ENCODE results near the gene AKAP1. TPM values are rescaled to one million over a fixed set of nuclear protein-coding genes. Genes with fewer than 3 reads are reported as not detected.

The AKAP1 gene
- total RNA-seq, 4 donors from 2014 or later = 57.5 to 174 (median 117) TPM

- Histone ChIP-seq H3K27ac (peak overlapping the region; percentile 91 to 99 (median 94)), H3K36me3 (no peaks in the 10 kb centered on the region), H3K27me3 (no peaks in the 10 kb centered on the region), H3K4me3 (no peak overlapping the region), H3K4me1 (peaks cover 93% of the 10 kb centered on the region in 2 donors), H3K9me3 (no peaks in the 10 kb centered on the region)
- peak; percentile 83 to 88 for ATAC-seq
- in situ Hi-C loops (cut with MboI; ENCODE audit: low sequenced_read_pairs in 4 of 4) = loop anchor here in 1 of 4 donors (25.0 kb wide), 1 partner anchor 896 kb away; the partner anchor contains the start of gene VEZF1
- DNase-seq = peak; percentile 95 to 99
- TF ChIP-seq CTCF (IDR thresholded peaks at IDR 0.05 in 4 of 5, conservative IDR thresholded peaks at IDR 0.05 in 1 of 5) (no peak), POLR2A (IDR thresholded peaks at IDR 0.05) (peak; percentile 72 to 81)
- intact Hi-C loops (cut with DNase I; ENCODE audit: low total_unique reads) = no loop called here
Measured at GRCh38 chr17:57091186-57091618, 6.2 kb downstream of the AKAP1 start.

GRCh38 chr17:57092171-57092570 lies 7.1 kb downstream of the AKAP1 start:
- ATAC-seq (no peak), DNase-seq (no peak)
- intact Hi-C loops (cut with DNase I; ENCODE audit: low total_unique reads) (no loop called here), in situ Hi-C loops (cut with MboI; ENCODE audit: low sequenced_read_pairs in 4 of 4) (loop anchor here in 1 of 4 donors (25.0 kb wide), 1 partner anchor 895 kb away; the partner anchor contains the start of gene VEZF1)
- Histone ChIP-seq H3K27ac (peak overlapping the region; percentile 91 to 99 (median 94)), H3K4me1 (peaks cover 93% of the 10 kb centered on the region in 2 donors), H3K36me3 (no peaks in the 10 kb centered on the region), H3K27me3 (no peaks in the 10 kb centered on the region), H3K9me3 (no peaks in the 10 kb centered on the region), H3K4me3 (no peak overlapping the region)
- no peak for TF ChIP-seq POLR2A (IDR thresholded peaks at IDR 0.05)
- TF ChIP-seq CTCF (IDR thresholded peaks at IDR 0.05 in 4 of 5, conservative IDR thresholded peaks at IDR 0.05 in 1 of 5) = no peak

GRCh38 chr17:57092779-57093178 lies 7.7 kb downstream of the AKAP1 start:
- in situ Hi-C loops (cut with MboI; ENCODE audit: low sequenced_read_pairs in 4 of 4) (loop anchor here in 1 of 4 donors (25.0 kb wide), 1 partner anchor 895 kb away; the partner anchor contains the start of gene VEZF1), intact Hi-C loops (cut with DNase I; ENCODE audit: low total_unique reads) (no loop called here)
- Histone ChIP-seq H3K4me3 (no peak overlapping the region), H3K4me1 (peaks cover 93% of the 10 kb centered on the region in 2 donors), H3K9me3 (no peaks in the 10 kb centered on the region), H3K27me3 (no peaks in the 10 kb centered on the region), H3K27ac (peak overlapping the region; percentile 91 to 99 (median 94)), H3K36me3 (no peaks in the 10 kb centered on the region)
- ATAC-seq = no peak
- DNase-seq = peak in 1 of 2 donors; percentile 63
- TF ChIP-seq POLR2A (IDR thresholded peaks at IDR 0.05) (peak in 1 of 2 donors; percentile 3), CTCF (IDR thresholded peaks at IDR 0.05 in 4 of 5, conservative IDR thresholded peaks at IDR 0.05 in 1 of 5) (no peak)

- H3K36me3 ChIP-seq = no peaks in the 10 kb centered on the region
- in situ Hi-C loops (cut with MboI; ENCODE audit: low sequenced_read_pairs in 4 of 4) (loop anchor here in 1 of 4 donors (25.0 kb wide), 1 partner anchor 891 kb away; the partner anchor contains the start of gene VEZF1), intact Hi-C loops (cut with DNase I; ENCODE audit: low total_unique reads) (loop anchor here (5.0 kb wide), 2 partner anchors 741 to 796 kb away; no protein-coding TSS in a partner anchor)
- H3K4me1 ChIP-seq = peaks cover 97 to 98% of the 10 kb centered on the region in 2 donors
- H3K27ac ChIP-seq = peak overlapping the region; percentile 91 to 99 (median 94)
- TF ChIP-seq POLR2A (IDR thresholded peaks at IDR 0.05) (peak in 1 of 2 donors; percentile 34), CTCF (IDR thresholded peaks at IDR 0.05 in 4 of 5, conservative IDR thresholded peaks at IDR 0.05 in 1 of 5) (no peak)
- peak in 1 of 2 donors; percentile 79 for DNase-seq
- ATAC-seq = peak; percentile 45 to 71
- no peaks in the 10 kb centered on the region for H3K27me3 ChIP-seq
- peak overlapping the region in 1 of 4 donors; percentile 11 for H3K4me3 ChIP-seq
- no peaks in the 10 kb centered on the region for H3K9me3 ChIP-seq
Measured at GRCh38 chr17:57096472-57097202, 11.6 kb downstream of the AKAP1 start.

Data from gastrocnemius medialis (tissue), 4 donors.